Left forelimb (tissue), 1 donor: Measurements from ENCODE around the gene CD63.

Source experiments
- DNase-seq: peaks from one replicate; pipeline ENCODE4 v3.0.0-alpha.2; 2018; ENCODE audit warnings: low spot score

Gene CD63

GRCh38 chr12:55720894-55721444 lies 7.8 kb downstream of the CD63 start:
- DNase-seq, result peak; percentile 64

GRCh38 chr12:55720071-55720564 lies 8.7 kb downstream of the CD63 start, which contains the start of gene RDH5:
RDH5 (plus strand) TSS chr12:55720393; CDS start chr12:55721185, 792 bp downstream.
- no peak for DNase-seq

- no peak for DNase-seq
Measured at GRCh38 chr12:55719371-55719770, 9.4 kb downstream of the CD63 start.

DNA sequence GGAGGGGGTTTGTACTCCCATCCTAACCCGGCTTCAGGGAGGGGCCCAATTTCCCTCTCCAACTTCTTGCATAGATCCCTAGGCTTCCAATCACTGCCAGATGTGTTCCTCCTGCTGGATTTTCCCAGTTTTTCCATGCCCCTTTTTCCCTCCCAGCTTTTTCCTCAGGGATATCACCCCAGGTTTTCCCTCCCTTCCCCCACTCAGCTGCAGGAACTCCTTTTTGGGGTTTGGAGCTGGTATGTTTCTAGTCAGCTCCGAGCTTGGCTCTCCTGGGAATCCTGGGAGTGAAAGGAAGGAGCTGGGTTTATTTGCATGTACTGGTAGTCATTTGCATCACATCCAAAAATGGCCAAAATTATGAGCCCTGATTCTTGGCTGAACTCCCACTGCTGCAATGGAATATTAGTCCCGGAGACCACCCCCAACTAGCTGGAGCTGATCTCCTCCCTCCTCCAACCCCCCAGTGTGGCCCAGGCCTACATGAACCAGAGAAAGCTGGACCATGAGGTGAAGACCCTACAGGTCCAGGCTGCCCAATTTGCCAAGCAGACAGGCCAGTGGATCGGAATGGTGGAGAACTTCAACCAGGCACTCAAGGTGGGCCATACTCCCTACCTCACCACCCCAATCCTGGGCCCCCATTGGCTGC lies 10.1 kb downstream of the CD63 start:
- no peak for DNase-seq

GRCh38 chr12:55718015-55718414 lies 10.8 kb downstream of the CD63 start:
- no peak for DNase-seq

DNA sequence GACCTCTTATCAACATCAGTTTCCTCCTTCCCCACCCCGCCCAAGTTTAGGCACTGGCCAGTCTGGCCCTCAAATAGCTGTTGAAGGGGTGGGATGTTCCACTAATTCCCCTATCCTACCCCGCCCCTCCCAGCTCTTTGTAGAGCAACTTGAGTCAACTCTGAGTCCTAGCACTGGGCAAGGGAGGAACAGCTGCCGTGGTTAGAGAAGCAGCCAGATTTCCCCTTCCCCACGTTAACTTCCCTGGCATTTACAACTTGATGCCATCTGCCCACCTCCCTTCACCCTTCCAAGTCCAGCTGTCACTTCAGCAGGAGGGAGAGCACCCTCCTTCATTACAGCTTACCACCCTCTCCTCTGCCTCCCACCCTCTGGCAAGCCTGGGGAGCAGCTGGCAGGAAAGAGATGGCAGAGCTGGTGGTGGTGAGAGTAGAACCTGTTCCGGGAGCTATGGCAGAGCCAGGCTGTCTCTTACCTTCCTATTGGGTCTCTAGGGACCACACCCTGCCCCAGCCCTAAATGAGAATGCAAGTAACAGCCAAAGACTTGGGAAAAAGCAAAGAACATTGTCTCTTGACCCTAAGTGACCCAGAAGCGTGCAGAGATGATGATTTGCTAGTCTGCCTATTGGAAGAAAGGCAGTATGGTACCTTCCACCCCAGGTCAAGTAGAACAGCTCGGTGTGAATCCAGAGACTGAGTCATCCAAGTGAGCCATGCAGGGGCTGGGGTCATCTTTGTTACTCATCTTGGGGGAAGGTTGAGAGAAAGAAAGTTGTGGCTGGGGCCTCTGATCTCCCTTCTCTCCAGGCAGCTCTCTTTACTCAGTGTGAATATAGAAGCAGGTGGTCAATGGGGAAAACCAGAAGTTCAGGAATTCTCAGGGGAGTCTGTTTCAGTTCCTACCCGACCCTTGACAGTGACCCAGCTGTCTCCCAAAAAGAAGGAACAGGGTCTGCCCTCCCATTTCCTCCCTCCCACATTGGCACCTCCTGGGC lies 11.5 kb downstream of the CD63 start:
- no peak for DNase-seq

- DNase-seq, result no peak
Measured at GRCh38 chr12:55716582-55716957, 12.2 kb downstream of the CD63 start.

DNA sequence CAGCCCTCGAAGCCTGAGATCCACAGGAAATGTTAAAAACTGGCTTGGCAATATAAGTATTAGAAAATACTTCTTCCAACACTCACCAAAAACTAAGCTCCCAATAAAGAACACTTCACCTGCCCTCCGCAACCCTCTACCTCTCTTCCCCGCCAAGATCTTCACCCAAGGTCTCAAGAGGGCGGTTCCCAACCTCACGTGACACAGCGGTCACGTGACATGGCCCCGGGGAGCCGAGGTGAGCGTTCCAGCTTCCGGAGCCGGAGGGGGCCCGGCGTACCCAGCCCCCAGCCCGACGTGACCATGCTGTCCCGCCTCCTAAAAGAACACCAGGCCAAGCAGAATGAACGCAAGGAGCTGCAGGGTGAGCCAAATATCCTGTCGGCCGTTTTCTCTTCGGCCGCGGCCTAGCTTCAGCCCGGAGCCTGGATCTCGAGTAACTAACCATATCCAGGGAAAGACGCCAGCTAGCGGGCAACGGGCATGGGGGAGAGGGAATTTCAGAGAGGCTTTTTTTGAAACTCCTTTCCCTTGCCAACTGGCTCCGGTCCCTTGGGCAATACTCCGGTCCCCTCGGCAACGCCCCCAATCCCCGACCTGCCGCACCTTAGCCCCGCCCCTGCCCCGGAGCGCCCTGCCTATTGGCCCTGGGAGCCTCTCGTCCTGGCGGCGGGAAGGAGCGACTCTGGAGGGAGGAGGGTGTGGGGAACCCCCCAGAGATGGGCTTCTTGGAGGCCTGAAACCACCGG lies 12.8 kb downstream of the CD63 start, which contains the start of gene BLOC1S1:
BLOC1S1 (plus strand) TSS at position 214 of the 749 bp plus-strand sequence; CDS start at position 220, 6 bp downstream.
- DNase-seq, result peak; percentile 95

GRCh38 chr12:55715169-55715764 lies 13.5 kb downstream of the CD63 start:
- no peak for DNase-seq

- no peak for DNase-seq
Measured at GRCh38 chr12:55713721-55714120, 15.1 kb downstream of the CD63 start.

DNA sequence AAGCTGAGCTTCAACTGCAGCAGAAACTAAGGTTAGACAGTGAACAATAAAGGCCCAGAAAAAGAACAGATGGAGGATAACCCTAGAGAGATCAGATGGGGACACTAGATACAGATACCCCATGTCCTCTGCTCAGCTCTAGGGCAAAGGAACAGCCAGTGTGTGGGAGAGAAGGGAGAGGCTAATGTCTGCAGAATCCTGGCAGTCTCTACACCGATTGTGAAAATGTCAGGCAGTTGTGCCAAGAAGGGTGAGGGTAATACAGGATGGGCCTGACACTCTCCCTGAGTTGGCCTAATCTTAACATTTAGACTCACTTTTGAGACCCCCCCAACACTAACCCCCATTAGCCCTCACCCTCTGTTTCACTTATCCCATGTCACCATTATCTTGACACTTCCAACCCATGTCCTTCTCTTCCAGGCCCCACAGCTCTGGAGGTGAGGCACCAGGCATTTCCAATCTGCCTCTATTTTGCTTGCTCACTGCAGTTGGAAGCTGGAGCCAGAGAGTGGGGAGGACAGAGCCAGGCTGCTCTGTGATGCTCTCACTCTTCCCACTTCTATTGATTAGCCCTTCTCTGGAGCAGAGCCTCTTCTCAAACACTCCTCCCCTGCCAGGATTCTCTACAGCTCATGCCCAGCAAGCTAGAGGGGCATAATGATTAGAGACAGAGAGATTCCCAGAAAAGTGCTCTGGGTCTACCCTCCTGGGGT lies 16.0 kb downstream of the CD63 start:
- no peak for DNase-seq

DNA sequence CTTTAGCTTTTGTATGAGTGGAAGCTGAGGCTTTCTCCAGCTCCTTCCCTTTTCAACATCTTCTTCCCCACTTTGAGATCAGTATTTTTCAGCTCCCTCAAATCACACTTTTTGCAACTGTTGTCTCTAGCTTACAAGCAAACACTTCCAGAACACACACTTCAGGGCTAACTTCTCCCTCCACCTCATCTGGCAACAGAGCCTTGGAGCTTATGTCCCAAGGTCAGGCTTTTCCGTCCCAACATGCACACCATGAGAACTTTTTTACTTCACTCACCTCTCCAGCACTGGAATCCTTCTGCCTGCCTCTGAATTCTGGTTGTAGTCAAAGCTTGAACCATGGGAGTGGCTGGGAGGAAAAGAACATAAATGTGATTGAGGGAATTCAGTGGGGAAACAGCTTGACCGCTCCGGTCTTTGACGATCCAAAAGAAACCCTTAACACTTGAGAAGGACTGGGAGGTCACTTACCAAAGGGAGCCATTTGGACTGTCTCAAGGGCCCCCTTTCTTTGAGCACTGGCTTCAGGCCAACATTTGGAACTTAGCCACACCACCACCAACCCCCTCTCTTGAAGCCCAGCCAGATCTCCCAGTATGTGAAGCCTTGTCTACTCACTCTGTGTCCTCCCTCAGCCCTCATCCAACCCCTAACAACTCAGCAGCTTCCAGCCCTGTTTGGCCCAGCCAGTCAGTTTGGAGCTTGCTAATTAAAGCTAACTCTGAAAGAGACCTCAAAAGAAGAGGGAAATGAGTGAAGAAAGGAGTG lies 16.8 kb downstream of the CD63 start:
- DNase-seq, result no peak

DNA sequence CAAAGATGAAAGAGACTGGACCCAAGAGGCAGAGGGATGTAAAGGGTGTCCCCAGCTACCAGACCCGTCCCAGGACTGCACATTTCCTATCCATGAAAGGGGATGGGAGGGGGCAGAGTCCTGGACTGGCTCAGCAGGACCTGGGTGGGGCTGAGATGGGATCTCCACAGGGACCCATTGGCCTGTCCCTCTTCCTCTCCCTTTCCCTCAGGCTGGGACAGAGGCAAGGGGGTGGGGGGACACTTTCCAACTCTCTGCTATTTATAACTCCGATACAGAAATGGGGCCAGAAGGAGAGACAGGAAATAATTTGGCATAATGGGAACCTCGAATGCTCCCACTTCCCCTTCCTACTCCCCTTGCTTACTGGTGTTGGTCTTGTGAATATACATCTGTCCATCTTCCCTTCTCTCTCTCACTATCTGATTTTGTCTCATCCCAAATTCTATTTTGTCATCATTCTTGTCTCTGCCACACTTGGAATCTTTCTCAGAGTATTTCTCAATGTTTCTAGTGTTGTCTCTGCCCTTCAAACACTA lies 20.0 kb downstream of the CD63 start:
- no peak for DNase-seq

DNA sequence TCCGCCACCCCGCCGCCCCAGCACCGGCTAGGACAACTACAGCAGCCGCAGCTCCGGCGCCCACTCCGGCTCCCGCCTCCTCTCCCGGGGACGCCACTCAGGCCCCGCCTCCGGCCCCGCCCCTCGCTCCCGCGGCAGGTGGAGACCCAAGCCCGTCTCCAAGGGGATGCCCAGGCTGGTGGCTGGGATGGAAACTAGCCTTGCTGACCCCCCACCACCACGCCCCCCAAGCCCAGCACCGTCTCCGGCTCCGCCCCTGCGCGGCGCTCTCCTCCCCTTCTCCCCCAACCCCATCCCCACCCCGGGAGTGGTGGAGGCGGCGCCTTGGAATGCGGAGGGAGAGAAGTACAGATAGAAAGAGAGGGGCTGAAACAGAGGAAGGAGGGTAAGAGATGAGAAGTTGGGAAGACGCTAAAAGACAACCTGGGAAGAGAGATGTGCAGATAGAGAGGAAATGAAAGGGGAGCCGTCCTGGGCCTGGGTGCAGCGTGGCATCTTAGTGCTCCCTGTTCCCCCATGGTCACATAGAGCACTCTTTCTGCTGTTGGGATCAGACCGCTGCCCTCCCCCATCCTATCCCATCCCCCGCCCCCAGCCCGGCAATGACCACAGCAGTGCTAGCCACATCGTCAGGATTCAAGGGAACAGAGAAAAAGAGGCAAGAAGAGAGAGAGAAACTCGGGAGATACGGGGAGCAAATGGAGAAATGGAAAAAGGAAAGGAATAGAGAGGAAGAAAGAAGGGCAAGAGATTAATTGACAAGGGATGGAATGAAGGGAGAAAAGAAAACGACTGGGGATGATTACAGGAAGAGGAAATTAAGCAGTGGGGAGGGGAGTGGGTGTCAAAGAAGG lies 20.7 kb downstream of the CD63 start, which contains the start of gene ITGA7:
ITGA7 (minus strand) TSS at position 64 of the 854 bp plus-strand sequence. CDS start 222 bp downstream, outside the sequence.
- peak; percentile 87 for DNase-seq

DNA sequence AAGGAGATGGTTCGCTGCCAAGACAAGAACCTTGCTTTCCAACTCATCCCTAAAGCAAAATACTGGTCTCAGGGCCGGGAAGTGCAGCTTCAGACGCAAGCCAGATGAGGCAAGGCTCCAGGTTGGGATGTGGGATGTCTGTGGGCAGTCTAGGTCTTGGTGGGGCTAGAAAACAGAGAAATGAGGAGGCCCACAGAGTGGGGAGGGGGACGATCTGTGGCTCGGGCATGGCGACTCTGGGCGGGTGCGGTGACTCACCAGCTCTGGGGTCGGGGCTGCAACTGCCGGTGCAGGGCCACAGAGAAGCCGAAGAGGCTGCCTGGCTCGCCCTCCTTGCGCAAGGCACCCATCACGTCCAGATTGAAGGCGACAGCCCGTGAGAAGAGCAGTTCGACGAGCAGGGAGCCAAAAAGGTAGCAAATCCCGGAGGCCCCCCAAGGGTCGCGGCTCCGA lies 21.6 kb downstream of the CD63 start:
- no peak for DNase-seq

- DNase-seq, result no peak
Measured at GRCh38 chr12:55706568-55707218, 22.1 kb downstream of the CD63 start.

- DNase-seq, result no peak
Measured at GRCh38 chr12:55705782-55706402, 22.9 kb downstream of the CD63 start.
